GM19324 (cell line): ENCODE data around the gene PIF1.
A peak's percentile ranks its signal among the peaks of the same experiment; 100 is the strongest.

Source experiments
- ATAC-seq: cut with Tn5 transposase; IDR thresholded peaks from one replicate; pipeline ENCODE4 v1.9.1; 2021; ENCODE audit warnings: mild to moderate bottlenecking, moderate library complexity; ENCODE audit not compliant: unreplicated experiment, low FRiP score

Gene PIF1, protein sequence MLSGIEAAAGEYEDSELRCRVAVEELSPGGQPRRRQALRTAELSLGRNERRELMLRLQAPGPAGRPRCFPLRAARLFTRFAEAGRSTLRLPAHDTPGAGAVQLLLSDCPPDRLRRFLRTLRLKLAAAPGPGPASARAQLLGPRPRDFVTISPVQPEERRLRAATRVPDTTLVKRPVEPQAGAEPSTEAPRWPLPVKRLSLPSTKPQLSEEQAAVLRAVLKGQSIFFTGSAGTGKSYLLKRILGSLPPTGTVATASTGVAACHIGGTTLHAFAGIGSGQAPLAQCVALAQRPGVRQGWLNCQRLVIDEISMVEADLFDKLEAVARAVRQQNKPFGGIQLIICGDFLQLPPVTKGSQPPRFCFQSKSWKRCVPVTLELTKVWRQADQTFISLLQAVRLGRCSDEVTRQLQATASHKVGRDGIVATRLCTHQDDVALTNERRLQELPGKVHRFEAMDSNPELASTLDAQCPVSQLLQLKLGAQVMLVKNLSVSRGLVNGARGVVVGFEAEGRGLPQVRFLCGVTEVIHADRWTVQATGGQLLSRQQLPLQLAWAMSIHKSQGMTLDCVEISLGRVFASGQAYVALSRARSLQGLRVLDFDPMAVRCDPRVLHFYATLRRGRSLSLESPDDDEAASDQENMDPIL

DNA sequence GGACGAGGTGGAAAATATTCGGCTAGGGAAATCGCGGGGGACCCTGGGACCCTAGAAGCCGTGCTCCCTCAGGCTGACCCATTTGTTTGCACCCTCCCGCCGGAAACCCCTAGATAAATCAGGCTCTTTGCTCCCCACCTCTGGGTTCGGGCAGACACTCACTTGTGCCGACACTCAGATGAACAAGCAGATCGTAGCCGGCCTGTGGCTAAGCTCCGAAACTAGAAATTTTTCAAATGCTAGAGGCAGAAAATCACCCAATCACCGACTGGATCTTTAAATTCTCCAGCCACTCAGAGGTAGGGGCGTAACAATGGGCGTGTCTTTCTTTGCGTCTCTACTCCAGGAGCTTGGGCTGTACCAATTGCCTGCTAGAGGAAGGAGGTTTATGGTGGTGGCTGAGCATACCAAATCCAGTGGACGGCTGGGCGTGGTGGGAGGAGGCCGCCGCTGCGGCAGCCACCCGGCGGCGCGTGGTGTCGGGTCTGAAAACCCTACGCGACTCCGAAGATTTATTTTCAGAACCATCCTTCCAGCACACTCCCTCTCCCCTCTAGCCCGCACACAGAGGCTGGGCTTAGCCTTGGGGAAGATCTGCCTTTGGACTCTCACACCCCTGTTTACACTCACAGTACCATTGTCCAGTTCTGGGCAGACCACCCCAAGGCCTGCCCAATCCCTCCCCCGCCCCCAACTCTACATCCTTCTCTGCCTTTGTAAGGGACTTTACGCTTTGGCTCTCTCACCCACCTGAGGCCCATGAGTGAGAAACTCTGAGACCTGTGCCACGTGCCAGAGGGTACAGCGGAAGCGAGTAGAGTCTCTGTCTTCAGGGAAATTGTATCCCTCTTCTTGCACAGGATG, at the start of gene PIF1:
PIF1 (minus strand) TSS at position 217 of the 864 bp plus-strand sequence. CDS start 1,312 bp downstream, outside the sequence.
- ATAC-seq, result peak; percentile 85

DNA sequence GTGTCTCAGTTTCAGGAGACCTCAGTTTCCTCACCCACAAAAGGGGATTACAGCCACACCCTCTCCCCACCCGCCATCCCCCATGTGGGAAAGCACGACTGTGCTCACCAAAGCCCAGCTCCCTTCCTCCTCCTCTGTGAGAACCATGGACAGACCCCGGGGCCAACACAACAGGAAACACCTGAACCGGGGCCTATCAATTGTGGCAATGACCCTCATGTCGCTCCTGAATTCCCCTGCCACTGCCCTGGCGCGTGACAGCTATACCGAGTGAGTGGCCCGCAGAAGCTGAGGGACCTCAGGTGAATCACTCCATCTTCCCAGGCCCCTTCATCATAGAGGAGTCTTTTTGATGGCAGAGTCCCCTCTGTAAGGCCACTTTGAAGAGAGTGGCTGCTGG, 44.9 kb upstream of the PIF1 start:
- no peak for ATAC-seq

DNA sequence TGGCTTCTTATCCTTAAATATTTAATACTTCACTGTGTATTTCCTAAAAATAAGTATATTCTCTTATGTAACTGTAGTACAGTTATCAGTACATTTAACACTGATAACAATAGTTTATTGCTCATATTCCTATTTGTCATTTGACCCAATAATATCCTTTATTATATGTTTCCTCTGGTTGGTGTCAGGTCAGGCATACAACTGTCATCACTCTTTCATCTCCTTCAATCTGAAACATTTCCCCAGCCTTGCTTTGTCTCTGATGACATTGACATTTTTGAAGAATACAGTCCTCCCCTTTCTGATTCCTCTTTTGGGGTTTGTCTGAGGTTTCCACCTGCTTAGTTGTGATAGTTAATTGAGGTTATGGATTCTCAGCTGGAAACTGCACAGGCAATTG, 44.1 kb upstream of the PIF1 start:
- ATAC-seq, result no peak

DNA sequence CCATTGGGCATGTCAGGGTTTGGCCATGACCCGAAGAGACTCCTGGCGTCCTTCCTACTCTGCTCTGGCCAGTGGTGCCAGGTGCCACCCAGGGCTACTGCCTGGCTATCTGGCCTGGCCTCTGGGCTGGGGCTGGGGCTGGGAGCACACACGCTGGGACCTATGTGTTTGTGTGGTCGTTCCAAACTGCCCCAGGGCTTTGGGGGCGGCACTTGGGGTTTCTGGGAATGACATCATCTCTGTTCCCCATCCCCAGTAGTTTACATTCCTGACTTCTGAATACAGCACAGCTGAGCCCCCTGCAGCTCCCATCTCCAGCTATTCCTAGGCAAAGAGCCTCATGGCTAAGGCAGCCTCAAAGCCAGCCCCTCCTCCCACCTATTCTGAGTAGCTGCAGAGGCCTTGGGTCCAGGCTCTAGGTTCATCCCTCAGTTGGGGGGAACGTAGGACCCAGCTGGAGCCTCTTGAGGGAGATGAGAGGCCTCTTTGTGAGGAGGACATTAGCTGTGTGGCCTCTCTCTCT, 40.6 kb upstream of the PIF1 start:
- no peak for ATAC-seq

DNA sequence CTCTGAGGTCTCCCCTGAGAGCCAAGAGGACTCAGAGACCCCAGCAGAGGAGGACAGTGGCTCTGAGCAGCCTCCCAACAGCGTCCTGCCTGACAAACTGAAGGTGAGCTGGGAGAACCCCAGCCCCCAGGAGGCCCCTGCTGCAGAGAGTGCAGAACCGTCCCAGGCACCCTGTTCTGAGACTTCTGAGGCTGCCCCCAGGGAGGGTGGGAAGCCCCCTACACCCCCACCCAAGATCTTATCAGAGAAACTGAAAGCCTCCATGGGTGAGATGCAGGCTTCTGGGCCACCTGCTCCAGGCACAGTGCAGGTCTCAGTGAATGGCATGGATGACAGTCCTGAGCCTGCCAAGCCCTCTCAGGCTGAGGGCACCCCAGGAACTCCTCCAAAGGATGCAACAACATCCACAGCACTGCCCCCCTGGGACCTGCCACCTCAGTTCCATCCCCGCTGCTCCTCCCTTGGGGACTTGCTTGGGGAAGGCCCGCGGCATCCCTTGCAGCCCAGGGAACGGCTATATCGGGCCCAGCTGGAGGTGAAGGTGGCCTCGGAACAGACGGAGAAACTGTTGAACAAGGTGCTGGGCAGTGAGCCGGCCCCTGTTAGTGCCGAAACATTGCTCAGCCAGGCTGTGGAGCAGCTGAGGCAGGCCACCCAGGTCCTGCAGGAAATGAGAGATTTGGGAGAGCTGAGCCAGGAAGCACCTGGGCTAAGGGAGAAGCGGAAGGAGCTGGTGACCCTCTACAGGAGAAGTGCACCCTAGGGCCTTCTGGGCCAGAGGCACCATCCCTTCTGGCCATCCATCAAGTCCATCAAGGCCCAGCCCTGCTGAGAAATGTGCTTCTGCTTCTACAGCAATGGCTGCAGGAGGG, 39.9 kb upstream of the PIF1 start:
- ATAC-seq, result no peak

DNA sequence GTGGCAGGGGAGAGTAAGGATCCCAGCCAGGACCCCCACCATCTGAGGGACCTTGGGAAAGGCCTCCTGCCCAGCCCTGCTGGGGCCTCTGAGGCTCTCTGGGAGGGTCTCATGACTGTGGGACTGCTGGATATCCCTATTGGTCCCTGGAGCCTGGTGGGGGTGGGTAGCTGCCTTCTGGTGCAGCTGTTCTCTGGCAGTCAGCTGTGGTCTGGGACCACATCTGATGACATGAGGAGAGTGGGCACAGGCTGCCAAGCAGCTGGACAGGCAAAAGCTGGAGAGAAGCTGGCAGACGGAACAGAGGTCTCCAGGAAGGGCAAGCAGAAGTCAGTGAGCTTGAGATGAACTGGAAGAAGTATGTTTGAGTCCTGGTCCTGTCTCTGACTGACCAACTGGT, 38.6 kb upstream of the PIF1 start:
- ATAC-seq, result no peak

DNA sequence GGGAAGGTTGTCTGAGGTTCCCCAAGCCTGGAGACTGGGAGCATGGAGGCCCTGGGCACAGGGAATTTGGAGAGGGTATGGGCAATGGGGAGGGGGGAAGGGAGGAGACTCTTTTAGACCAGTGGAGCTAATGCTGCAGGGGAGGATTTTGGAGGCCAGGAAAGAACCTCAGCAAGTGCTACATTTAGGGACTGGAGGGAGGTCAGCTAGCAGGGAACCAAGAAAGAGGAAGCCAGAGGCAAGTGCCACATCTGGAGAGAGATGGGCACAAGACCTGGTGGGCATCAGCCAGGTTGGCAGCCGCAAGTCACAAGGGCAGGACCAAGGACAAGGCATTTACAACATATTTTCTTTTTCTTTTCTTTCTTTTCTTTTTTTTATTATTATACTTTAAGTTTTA, 37.0 kb upstream of the PIF1 start:
- ATAC-seq, result no peak

DNA sequence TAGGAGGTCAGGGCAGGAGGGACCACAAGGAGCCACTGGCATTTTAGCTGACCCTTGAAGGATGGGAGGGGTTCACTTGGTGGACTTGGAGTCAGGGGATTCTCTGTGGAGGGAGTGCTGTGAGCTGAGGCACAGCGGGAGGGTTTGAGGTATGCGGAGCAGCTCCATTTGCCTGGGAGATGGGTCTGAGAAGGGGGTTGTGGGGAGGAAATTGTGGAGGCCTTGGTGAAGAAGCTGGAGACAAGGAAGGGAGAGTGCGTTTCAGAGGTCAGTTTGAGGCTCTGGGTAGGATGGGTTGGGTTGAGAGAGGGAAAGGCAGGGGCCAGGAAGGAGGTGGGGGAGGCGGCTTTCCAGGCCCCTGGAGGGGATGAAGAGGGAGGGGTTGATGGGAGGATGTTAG, 36.5 kb upstream of the PIF1 start:
- ATAC-seq, result no peak

DNA sequence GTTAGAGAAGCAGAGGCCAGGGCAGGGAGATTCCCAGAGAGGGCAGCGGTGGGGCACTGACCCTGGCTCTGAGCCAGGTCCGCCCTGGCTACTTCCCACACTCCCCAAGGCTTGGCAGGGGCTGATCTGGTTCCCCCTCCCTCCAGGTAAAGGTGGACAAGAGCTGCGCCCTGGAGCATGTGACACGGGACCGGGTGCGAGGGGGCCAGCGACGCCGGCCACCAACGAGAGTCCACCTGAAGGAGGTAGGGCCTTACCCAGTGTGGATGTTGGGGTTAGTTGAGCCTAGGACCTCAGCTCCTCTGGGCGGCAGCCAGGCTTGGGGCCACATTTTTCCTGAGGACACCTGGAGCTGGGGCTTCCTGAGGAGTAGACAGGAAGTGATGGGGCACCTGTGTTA, 35.9 kb upstream of the PIF1 start:
- ATAC-seq, result no peak

DNA sequence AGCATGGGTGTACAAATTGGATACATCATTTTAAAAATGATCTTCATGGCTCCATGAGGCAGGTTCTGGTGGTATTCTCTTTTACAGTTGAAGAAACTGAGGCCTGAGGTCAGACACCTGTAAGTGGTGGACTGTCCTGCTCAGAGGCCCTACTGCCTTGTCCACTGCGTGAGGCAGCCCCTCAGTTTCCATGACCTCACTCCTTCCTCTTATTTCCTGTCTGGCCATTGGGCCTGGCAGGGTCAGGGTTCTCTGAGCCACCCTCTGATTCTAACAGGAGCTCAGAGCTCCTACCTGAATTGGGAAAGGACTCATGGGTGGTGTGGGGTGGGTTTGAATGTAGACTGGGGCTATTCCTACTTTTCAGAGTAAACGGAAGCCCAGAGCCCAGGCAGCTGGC, 33.8 kb upstream of the PIF1 start:
- ATAC-seq, result no peak

DNA sequence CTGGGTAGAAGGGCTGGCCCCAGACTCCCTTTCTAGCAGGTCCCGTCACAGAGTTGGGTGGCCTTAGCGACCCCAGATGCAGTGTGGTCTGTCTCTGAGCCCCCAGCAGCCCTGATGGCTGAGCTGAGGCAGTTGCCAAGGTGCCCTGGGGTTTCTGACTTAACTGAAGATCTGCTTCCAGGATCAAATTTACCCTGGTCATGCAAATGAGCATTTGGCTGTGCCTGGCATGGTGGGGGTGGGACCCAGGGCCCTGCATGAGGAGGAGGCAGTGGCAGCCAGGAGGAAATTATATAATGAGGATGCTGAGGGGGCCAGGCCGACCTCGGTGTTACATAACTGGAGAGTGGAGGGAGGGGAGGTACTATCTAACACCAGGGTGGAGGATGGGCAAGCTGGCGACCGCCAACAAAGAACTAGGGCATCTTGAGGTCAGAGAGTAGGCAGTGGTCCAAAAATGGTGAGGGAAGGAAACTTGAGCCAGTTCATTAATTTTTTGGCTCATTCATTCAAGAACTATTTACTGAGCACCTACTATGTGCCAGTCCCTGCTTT, 32.7 kb upstream of the PIF1 start:
- ATAC-seq, result no peak

DNA sequence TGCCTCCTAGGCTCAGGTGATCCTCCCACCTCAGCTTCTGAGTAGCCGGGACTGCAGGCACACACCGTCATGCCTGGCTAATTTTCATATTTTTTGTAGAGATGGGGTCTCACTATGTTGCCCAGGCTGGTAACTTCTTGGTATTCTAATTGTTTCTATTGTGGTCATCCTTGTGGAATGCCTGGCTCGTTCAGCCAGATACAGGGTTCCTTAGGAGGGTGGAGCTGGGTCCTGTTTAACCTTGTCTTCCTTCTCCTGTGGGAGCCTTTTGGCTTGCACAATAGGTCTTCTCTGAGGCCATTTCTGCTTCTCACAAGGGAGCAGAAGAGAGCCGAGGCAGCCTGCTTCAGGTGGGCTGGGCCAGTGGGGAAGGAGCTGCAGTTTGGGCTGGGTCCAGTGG, 32.0 kb upstream of the PIF1 start:
- ATAC-seq, result no peak

DNA sequence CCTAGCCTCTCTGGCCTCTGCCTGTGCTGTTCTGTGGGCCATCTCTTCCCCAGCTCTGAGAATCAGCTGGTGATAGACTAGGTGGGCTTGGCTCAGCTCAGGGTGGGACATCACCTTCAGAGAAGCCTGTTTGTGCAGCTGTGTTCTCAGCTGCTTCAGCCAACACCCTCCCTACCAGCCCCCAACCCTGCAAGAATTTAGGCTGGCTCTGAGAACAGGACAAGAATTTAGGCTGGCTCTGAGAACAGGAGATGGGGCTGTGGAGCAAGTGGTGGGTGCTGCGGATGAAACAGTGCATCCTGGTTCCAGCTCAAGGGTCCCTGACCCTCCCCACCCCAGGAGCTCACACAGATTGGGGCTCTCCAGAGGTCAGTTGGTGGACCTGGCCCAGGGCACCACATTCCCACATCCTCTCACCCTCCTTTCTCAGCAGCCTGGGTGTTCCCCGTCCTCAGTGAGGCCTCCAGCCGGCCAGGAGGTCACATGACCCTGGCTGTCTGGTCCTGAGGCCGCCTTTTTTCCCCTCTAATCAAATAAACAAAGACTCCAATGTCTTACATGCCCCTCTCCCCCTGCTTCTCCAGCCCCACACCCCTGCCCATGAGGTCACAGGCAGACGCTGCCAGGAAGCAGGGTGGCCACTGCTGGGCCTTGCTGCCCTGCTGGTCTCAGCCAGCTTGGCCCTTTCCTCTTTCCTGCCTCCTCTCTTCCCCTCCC, 31.1 kb upstream of the PIF1 start:
- ATAC-seq, result no peak

DNA sequence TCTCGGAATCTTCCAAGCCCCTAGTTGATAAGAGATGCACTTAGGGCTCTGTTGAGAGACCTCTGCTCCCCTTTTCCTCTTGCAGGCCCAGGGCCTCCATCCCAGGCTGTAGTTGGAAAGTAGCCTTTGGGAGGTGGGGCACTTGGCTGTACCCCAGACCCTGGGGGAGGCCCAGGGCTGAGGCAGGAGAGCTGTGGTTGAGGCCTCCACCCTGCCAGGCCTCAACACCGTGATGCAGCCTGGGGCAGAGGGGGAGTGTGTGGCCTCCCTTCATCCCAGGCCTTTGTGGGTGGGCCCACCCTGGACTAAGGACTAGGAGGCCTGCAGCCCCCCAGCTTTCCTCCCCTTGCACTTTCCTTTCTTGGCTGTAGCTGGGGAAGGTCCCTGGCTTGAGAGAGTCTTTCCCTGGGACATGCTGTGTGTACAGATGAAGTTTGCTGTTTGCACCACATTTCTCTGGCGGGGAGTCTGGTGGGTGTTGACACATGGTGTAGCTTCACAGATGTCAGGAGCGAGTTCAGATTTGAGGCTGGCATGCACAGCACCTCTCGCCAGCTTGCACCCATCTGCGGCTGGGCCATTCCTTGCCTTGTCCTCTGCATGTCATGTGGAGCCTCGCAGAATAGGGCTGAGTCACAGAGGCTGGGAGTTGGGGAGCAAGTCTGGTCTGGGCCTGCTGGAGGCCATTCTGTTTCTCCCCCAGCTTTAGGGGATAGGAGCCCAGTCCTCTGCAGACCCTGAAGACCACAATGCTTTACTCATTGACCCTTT, 29.9 kb upstream of the PIF1 start:
- no peak for ATAC-seq

DNA sequence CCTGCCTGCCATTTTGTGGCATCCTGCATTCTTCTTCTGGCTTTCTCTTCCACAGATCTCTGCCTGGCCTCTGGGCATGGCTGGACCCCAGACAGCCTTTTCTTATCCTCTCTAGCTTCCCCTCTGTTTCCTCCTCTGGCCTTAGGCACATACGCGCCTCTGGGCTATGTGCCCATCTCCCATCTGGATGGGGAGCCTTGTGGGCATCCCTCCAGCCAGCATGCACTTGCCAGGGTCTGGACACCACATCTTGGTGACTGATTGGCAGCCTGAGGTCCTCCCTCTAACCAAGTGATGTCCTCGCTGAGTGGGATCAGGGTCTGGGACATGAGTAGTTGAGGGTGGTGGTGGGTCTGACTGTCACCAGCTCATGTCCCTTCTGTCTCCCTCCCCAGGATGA, 29.1 kb upstream of the PIF1 start:
- ATAC-seq, result no peak

DNA sequence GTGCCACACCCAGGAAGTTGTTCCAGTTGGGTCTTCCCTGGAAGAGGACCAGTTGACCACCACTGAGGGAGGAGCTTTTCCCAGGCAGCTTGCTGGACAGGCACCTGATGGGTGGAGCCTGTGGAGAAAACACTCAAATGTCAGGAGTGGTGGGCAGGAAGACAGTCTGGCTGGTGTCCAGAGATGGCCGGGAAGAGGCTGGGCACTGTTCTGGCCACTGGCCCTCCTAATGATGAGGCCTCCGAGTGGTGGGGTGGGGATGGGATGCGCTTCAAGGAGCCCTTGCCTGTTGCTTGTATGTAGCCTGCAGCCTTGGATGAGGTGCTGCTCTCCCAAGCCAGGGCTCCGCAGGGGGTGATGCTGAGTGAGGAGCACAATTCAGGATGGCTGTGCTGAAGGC, 28.6 kb upstream of the PIF1 start:
- no peak for ATAC-seq

DNA sequence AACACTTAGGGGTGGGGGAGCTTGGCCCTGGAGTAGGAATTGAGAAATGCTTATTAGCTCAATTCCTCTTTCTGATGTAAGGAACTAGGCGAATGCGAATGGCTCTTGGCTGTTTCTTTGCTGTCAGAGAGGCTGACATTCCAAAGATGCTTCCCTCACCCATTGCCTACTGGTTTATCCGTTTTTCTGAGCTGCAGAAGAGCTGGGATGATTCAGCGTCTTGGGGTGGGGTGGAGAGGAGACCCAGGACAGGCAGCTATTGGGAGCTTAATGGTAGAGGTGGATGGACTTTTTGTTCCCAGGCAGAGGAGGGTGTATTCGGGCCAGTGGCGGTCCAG, 26.0 kb upstream of the PIF1 start:
- no peak for ATAC-seq

DNA sequence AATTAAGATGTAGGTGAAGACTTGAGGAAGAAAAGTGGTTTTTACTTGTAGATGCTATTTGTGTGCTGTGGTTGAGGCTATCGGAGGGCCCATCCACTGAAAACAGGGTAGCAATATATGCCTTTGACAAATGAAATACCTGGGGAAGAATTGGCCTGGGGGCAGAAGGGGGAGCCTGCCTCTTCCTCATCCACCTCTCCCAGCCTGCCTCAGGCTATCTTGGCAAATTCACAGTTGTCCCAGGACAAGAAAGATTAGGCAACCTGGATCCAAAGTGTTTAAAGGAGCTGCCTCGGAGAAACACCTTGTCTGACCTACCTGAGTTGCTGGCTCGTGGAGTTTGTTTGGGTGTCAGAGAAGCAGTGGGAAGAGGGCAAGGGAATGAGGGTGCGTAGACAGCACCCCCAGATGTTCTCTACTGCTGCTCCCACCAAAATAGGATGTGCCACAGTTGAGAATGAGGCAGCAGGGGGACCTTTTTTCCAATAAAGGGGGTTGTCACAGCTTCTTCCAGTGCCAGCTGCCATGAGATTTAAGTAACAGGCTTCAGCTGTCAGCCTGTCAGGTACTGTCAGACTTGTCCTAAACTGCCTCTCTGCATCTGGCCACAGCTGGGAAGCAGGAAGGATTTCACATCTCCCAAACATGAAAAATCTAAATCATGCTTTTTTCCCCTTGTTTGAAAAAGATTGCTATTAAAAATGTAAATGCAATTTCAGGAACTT, 25.5 kb upstream of the PIF1 start:
- no peak for ATAC-seq
